Ureter (tissue), 1 donor: Measurements from ENCODE around the gene TBC1D16. TPM values are rescaled to one million over a fixed set of nuclear protein-coding genes. Genes with fewer than 3 reads are reported as not detected.

Experiments
- DNase-seq: peaks from one replicate; pipeline ENCODE4 v3.0.0-alpha.2; 2020; ENCODE audit warnings: low spot score
- total RNA-seq: library from RNA; stranded (reverse); gene quantifications from one replicate; pipeline ENCODE4 v1.2.4, GENCODE V29; 2023
- donor health status: DM: yes; HTN: yes; CAD: no.

TBC1D16 gene
- total RNA-seq, 1 donor from 2014 or later = 37.0 TPM

- DNase-seq = no peak
Observed at GRCh38 chr17:79927688-79928501, 107.8 kb downstream of the TBC1D16 start.

DNA sequence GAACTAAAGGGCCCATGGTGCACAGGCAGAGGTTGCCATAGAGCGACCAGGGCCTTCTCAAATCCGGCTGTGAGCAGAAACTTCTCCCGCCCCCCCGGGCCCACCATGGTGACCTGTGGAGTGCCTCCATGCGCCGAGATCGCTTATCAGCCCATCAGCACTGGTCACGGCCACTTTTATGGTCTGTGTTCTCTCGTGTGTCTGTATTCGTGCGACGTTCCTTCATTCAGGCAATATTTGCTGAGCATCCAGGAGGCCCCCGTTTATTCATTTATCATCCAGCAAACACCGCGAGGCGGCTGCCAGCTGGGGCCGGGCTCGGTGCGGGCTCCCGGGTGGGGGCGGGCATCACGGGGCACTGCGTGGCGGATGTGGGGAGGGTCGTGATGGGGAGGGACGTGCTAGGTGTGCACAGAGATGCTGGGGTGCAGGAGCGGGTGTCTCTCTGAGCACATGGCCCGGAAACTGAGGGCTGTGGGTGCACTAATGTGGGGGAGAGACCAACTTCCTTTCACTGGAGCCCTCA is 108.5 kb downstream of the TBC1D16 start:
- DNase-seq = no peak

DNA sequence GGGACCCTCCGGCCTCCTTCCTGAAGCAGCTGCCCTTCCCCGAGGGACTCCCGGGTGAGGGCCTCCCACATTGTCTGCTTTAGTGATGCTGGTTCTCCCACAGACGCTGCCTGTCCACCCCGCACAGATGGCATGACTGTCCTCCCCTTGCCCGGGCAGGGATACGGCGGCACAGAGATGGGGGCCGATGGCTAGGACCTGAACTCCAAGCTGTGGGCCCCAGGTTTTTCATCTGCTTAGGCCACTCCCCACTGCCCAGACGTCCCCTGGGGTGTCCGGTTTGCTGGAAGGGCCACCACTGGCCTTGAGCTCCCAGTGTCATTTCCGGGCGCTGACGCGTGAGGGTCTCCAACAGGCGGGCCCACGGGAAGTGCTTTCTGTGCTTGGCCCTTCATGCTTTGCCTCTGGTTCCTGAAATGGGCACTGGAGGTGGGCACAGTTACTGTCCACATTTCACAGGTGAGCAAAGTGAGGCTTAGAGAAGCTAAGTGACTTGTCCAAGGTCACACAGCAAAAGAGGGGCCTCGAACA is 109.0 kb downstream of the TBC1D16 start:
- DNase-seq = no peak

GRCh38 chr17:79926142-79926604 is 109.5 kb downstream of the TBC1D16 start:
- no peak for DNase-seq

DNA sequence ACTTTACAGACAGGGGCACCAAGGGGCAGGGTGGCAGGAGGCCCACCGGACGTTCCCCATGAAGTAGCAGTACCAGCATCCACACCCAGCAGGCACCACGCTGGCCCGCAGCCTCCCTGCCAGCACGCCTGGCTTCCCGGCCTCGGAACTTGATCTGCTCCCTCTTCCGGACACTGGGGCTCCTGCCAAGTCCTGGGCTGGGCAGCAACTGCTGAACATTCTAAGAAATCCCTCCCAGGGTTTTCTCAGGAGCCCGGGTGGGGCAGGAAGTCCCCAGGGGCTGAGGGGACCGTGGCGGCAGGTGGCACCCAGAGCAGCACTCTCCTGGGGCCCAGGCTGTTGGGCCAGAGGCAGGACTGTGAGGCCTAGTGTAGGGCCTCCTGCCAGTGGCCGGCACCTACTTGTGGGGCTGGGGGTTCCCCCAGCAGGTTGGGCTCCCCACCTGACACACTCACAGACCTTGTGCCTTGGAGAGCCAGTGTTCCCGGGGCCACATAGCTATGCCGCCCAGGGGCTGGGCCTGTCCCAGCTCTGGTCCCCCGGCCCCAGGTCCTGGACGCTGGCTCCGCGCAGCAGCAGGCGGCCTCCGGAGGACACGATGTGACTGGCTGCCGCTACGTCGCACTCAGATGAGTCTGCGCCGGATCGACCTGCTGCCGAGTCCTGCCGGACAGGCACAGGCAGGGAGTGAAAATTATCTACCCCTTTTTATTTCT is 110.3 kb downstream of the TBC1D16 start:
- peak; percentile 80 for DNase-seq

DNA sequence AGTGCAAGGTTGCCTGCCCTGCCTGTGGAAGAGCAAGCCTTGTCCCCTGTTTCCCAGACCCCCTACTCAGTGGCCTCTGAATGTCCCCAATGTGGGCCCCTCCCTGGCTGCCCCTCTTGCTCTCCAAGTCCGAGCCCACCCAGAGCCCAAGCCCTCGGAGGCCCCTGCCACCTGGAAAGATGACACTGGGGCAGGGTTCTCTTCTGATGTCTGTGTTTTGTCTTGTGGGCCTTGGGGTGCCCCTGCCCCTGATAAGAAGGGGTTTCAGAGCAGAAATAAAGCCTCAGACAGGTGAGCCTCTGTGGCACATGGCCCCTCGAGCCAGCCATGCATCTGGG is 111.1 kb downstream of the TBC1D16 start:
- DNase-seq = no peak

GRCh38 chr17:79923974-79924638 is 111.6 kb downstream of the TBC1D16 start:
- no peak for DNase-seq

DNA sequence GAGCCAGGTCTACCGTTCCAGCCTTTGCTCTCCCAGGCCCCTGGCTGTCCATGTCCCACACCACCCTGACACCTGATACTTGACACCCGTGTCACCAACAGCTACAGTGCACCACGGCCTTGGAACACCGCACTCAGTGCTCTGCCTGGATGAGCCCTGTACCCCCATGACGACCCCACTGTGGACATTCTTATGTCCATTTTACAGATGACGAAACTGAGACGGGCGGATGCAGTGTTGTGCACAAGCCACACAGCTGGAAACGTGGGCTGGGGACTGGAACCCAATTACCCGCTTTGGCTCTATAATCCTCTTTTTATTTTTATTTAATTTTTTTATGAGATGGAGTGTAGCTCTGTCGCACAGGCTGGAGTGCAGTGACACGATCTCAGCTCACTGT is 112.9 kb downstream of the TBC1D16 start:
- DNase-seq = no peak

- DNase-seq = no peak
Observed at GRCh38 chr17:79922116-79922601, 113.5 kb downstream of the TBC1D16 start.

GRCh38 chr17:79921411-79922115 is 114.1 kb downstream of the TBC1D16 start:
- DNase-seq = no peak

GRCh38 chr17:79920751-79921410 is 114.8 kb downstream of the TBC1D16 start:
- DNase-seq = no peak

DNA sequence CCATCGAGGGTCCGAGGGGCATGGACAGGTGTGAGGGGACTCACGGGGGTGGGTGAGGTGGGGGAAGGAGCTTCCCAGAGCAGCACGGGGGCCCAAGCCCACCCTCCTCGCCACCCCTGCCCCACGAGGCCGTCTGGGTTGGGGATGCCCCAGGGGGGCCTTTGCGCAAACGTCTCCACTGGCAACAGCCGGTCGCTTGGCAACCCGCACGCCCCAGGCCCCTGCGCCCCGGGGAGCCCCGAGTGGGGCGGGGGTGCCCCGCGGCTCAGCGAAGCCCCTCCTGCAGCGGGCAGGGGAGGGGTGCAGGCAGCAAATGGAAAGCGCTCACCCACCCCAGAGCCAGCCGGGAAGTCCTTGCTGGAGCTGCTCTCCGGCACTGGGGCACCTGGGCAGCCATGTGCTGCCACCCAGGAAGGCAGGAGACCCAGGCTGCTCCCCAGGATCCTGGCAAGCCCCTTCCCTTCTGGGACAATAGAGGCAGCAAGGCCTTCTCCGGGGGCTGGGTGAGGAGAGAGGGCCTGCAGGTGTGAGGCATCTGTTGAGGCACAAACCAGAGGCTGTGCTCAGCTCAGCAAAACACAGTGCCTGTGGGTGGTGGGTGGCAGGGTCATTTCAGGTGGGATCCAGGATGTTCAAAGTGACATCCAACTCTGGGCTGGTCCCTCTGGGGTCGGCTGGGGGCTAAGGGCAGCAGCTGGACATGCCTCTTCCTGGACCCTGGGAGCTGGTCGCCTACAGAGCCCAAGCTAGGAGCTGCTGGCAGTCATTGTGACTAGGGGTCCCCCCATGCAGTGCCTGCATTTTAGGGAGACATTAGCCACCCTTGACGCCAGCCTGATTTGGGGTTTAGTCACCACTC is 115.6 kb downstream of the TBC1D16 start:
- DNase-seq = no peak

- peak; percentile 93 for DNase-seq
Observed at GRCh38 chr17:79919164-79919585, 116.5 kb downstream of the TBC1D16 start.

DNA sequence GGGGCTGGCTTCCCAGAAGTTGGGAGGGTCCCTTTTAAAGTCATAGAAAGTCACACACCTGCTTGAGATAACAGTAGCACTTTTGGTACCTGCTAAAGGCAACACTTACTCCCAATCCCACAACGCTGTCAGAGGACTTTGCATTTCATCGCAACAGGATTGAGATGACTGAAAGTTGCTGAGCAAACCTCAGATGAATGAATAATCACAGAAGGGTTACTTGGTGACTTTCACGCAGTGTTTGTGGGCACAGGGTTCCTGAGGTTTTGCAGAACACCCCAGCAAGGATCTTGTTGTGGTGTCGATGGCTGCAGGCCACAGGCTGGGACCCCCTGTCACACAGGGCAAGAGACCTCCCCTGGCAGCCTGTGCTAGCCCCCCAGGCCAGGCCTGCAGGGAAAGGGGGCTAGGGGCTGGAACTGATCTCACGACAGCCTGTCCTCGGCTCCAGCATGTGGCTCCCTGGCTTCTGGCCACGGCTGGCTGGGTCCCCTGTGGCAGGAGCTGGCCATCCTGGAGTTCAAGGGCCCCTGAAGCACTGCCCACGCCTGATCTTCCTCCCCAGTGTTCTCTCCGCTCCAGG is 117.0 kb downstream of the TBC1D16 start:
- DNase-seq = no peak

- no peak for DNase-seq
Observed at GRCh38 chr17:79917902-79918484, 117.7 kb downstream of the TBC1D16 start.

GRCh38 chr17:79916991-79917901 is 118.4 kb downstream of the TBC1D16 start:
- no peak for DNase-seq

DNA sequence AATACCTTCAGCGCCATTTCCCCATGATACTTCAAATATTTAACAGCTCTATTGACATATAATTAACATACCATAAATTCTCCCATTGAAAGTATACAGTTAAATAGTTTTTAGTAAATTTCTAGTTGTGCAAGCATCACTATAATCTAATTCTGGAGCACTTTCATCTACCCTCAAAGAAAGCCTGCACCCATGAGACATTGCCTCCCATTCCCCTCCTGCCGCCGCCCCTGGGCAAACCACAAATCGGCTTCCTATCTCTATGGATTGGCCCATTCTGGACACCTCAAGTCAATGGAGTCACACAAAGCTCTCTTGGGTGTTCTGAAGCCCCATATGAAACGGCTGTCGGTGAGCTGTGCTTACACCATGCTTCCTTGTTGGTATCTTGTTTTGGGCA is 119.2 kb downstream of the TBC1D16 start:
- DNase-seq = no peak
